OCI-LY1 (cell line): ENCODE measurements around the gene RUBCN.
"Not testable (repeated sequence)": the region's sequence is repeated elsewhere in the genome, so short reads cannot be mapped to it uniquely, and the experiment has no call there.

Source experiments
- H2AFZ ChIP-seq: fragments of 200-600 bp; sonication (generic), shearing (Covaris generic); 2 replicates; pipeline ENCODE4 v1.6.0; 2014; ENCODE audit warnings: antibody characterized with exemption, mild to moderate bottlenecking, low read length
- H3F3A ChIP-seq: fragments of 200-600 bp; sonication (generic), shearing (Covaris generic); 2 replicates; pipeline ENCODE4 v1.6.0; 2014; ENCODE audit warnings: mild to moderate bottlenecking, antibody characterized with exemption, low read length, moderate library complexity; ENCODE audit not compliant: insufficient read depth
- H3K27ac ChIP-seq: fragments of 200-600 bp; sonication (generic); 2 replicates; pipeline ENCODE4 v1.5.1; 2014; ENCODE audit warnings: low read length, mixed run types, mild to moderate bottlenecking, low read depth; ENCODE audit not compliant: poor library complexity, severe bottlenecking
- H3K27me3 ChIP-seq: fragments of 200-600 bp; sonication (generic); 2 replicates; pipeline ENCODE4 v1.6.0; 2014; ENCODE audit warnings: antibody characterized with exemption, mild to moderate bottlenecking, low read length, moderate library complexity; ENCODE audit not compliant: insufficient read depth
- H3K36me3 ChIP-seq: fragments of 200-600 bp; sonication (generic); 2 replicates; pipeline ENCODE4 v1.6.1; 2014; ENCODE audit warnings: mild to moderate bottlenecking, antibody characterized with exemption, low read length, moderate library complexity, mixed read lengths; ENCODE audit not compliant: insufficient read depth
- H3K4me1 ChIP-seq: fragments of 200-600 bp; sonication (generic); 2 replicates; pipeline ENCODE4 v1.5.1; 2014; ENCODE audit warnings: mild to moderate bottlenecking, low read length, moderate library complexity; ENCODE audit not compliant: insufficient read depth, severe bottlenecking
- H3K4me2 ChIP-seq: fragments of 200-600 bp; sonication (generic), shearing (Covaris generic); 2 replicates; pipeline ENCODE4 v1.6.1; 2014; ENCODE audit warnings: low read length
- H3K4me3 ChIP-seq: fragments of 200-600 bp; sonication (generic); 2 replicates; pipeline ENCODE4 v1.5.1; 2014; ENCODE audit warnings: low read length, low read depth, mild to moderate bottlenecking, mixed read lengths; ENCODE audit not compliant: poor library complexity, severe bottlenecking
- H3K79me2 ChIP-seq: fragments of 200-600 bp; shearing (Covaris generic); 2 replicates; pipeline ENCODE4 v1.6.1; 2016; ENCODE audit warnings: mixed run types, low read length, mixed read lengths; ENCODE audit not compliant: insufficient read depth
- H3K9ac ChIP-seq: fragments of 200-600 bp; sonication (generic), shearing (Covaris generic); 2 replicates; pipeline ENCODE4 v1.6.1; 2014; ENCODE audit warnings: mild to moderate bottlenecking, low read length, mixed read lengths
- H3K9me2 ChIP-seq: fragments of 200-600 bp; sonication (generic), shearing (Covaris generic); 2 replicates; pipeline ENCODE4 v1.6.1; 2014; ENCODE audit warnings: low read depth, mild to moderate bottlenecking, low read length, mixed read lengths
- H3K9me3 ChIP-seq: fragments of 200-600 bp; shearing (Covaris generic); 2 replicates; pipeline ENCODE4 v1.6.1; 2014; ENCODE audit warnings: low read length, mixed read lengths
- H4K20me1 ChIP-seq: fragments of 200-600 bp; sonication (generic), shearing (Covaris generic); 2 replicates; pipeline ENCODE4 v1.6.0; 2016; ENCODE audit warnings: mild to moderate bottlenecking, low read length; ENCODE audit not compliant: insufficient read depth
- EZH2 ChIP-seq: fragments of 200-600 bp; sonication (generic), shearing (Covaris generic); IDR thresholded peaks from 2 replicates; pipeline ENCODE4 v1.8.0; 2017; ENCODE audit warnings: borderline replicate concordance, mixed run types, mild to moderate bottlenecking, antibody characterized with exemption, low read length, moderate library complexity, mixed read lengths
- TF ChIP-seq, protein P1 (sequence below): fragments of 200-600 bp; sonication (generic), shearing (Covaris generic); IDR thresholded peaks from 2 replicates; pipeline ENCODE4 v1.5.1; 2017; ENCODE audit warnings: mild to moderate bottlenecking, antibody characterized with exemption, low read length, moderate library complexity, mixed read lengths

RUBCN gene

GRCh38 chr3:197711973-197712707 is 24.6 kb downstream of the RUBCN start:
- Histone ChIP-seq H3K79me2 (peaks cover 51% of the 10 kb centered on the region), H3K9me2 (no peaks in the 10 kb centered on the region), H3K27me3 (no peaks in the 10 kb centered on the region), H3K9me3 (no peaks in the 10 kb centered on the region), H3K36me3 (peaks cover 70% of the 10 kb centered on the region), H3K4me2 (peak overlapping the region; percentile 58), H4K20me1 (no peaks in the 10 kb centered on the region), H3K9ac (0 out of 2 replicates have a peak overlapping the region, but pooled peaks have one; percentile 5), H2AFZ (no peak overlapping the region), H3F3A (no peaks in the 10 kb centered on the region), H3K27ac (peak overlapping the region; percentile 82), H3K4me1 (peaks cover 48% of the 10 kb centered on the region), H3K4me3 (peak overlapping the region; percentile 18)
- TF ChIP-seq, protein P1, sequence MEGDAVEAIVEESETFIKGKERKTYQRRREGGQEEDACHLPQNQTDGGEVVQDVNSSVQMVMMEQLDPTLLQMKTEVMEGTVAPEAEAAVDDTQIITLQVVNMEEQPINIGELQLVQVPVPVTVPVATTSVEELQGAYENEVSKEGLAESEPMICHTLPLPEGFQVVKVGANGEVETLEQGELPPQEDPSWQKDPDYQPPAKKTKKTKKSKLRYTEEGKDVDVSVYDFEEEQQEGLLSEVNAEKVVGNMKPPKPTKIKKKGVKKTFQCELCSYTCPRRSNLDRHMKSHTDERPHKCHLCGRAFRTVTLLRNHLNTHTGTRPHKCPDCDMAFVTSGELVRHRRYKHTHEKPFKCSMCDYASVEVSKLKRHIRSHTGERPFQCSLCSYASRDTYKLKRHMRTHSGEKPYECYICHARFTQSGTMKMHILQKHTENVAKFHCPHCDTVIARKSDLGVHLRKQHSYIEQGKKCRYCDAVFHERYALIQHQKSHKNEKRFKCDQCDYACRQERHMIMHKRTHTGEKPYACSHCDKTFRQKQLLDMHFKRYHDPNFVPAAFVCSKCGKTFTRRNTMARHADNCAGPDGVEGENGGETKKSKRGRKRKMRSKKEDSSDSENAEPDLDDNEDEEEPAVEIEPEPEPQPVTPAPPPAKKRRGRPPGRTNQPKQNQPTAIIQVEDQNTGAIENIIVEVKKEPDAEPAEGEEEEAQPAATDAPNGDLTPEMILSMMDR = no peak
- TF ChIP-seq EZH2 = no peak

- H3K36me3 ChIP-seq = peaks cover 69% of the 10 kb centered on the region
- H3K79me2 ChIP-seq = peaks cover 52% of the 10 kb centered on the region
- not testable (repeated sequence) for H3K9me2 ChIP-seq, H3K27me3 ChIP-seq, H2AFZ ChIP-seq, H4K20me1 ChIP-seq, H3K4me3 ChIP-seq, H3K9me3 ChIP-seq, H3K9ac ChIP-seq, H3K4me2 ChIP-seq, H3K27ac ChIP-seq, H3F3A ChIP-seq
- peaks cover 50% of the 10 kb centered on the region for H3K4me1 ChIP-seq
These were observed 25.7 kb downstream of the RUBCN start for GRCh38 chr3:197710965-197711364.

GRCh38 chr3:197709135-197709534 is 27.6 kb downstream of the RUBCN start:
- Histone ChIP-seq H3K36me3 (peaks cover 71% of the 10 kb centered on the region), H3K27ac (peak overlapping the region; percentile 84), H3K9ac (no peak overlapping the region), H3K9me2 (no peaks in the 10 kb centered on the region), H3K4me2 (peak overlapping the region; percentile 31; the same call in 1 of the 2 replicates), H2AFZ (no peak overlapping the region), H4K20me1 (no peaks in the 10 kb centered on the region), H3K4me1 (peaks cover 49% of the 10 kb centered on the region), H3K9me3 (no peaks in the 10 kb centered on the region), H3K27me3 (no peaks in the 10 kb centered on the region), H3F3A (no peaks in the 10 kb centered on the region), H3K79me2 (peaks cover 48% of the 10 kb centered on the region), H3K4me3 (no peak overlapping the region)
- no peak for TF ChIP-seq EZH2
- TF ChIP-seq, protein P1 = no peak

DNA sequence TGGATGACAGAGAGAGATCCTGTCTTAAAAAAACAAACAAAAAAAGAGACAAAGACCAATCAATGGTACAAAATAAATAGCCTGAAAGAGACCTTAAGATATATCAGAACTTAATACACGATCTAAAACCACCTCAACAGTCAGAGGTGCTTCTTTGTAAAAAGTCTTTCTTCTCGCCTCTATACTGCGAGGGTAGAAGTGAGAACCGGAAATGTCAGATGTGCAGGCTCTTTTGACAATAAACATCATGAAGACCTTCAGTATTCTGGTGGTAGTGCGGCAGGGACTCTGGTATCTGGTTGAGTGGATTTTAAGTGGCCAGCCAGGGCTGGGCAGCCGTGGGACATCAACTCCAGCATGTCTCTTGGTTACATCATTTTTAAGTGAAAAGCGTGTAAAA is 30.0 kb downstream of the RUBCN start:
- Histone ChIP-seq H3K9ac (no peak overlapping the region), H3K27me3 (no peaks in the 10 kb centered on the region), H4K20me1 (no peaks in the 10 kb centered on the region), H3K4me1 (peaks cover 24% of the 10 kb centered on the region), H3K36me3 (peaks cover 84% of the 10 kb centered on the region), H3F3A (no peaks in the 10 kb centered on the region), H2AFZ (no peak overlapping the region), H3K9me3 (no peaks in the 10 kb centered on the region), H3K9me2 (no peaks in the 10 kb centered on the region), H3K79me2 (peaks cover 38% of the 10 kb centered on the region), H3K4me3 (no peak overlapping the region), H3K4me2 (no peak overlapping the region), H3K27ac (peak overlapping the region; percentile 2)
- TF ChIP-seq, protein P1 = no peak
- no peak for TF ChIP-seq EZH2
